Pancreas (tissue), 10 donors: ENCODE data around the gene WDR53. TPM values are rescaled to one million over a fixed set of nuclear protein-coding genes. Genes with fewer than 3 reads are reported as not detected.
A peak's percentile ranks its signal among the peaks of the same experiment; 100 is the strongest.
"Not testable (repeated sequence)": the region's sequence is repeated elsewhere in the genome, so short reads cannot be mapped to it uniquely, and the experiment has no call there.

Experiments used
- ATAC-seq, 4 donors: fragments of 200-7000 bp; cut with Tn5 transposase; one replicate each; pipeline versions ENCODE4 v1.8.0 to v1.9.1; 2020; ENCODE audit warnings: mild to moderate bottlenecking in 4 of 4, moderate library complexity in 4 of 4
- DNase-seq, 6 donors: peaks; one replicate each; pipeline ENCODE4 v3.0.0-alpha.2; 2020
- FAIRE-seq: peaks from 2 replicates; lab custom pipeline; 2012; peaks lifted over from hg19 to GRCh38; lab: Jason Lieb, UNC
- H3K27ac ChIP-seq, 4 donors: fragments of 200-600 bp; sonication (generic); 1 replicate in 3 of 4; 2 replicates in 1 of 4; pipeline versions ENCODE4 v1.5.0 to v1.8.0; 2020
- H3K27me3 ChIP-seq, 4 donors: fragments of 200-600 bp; one replicate each; pipeline ENCODE4 v1.8.0; 2021
- H3K36me3 ChIP-seq, 3 donors: fragments of 200-600 bp; sonication (generic) in 1 of 3; one replicate each; pipeline versions ENCODE4 v1.5.0 to v1.8.0; 2020 to 2021
- H3K4me1 ChIP-seq, 3 donors: fragments of 200-600 bp; one replicate each; pipeline ENCODE4 v1.8.0; 2021
- H3K4me3 ChIP-seq, 4 donors: fragments of 200-600 bp; sonication (generic) in 2 of 4; one replicate each; pipeline versions ENCODE4 v1.5.0 to v1.8.0; 2020 to 2021
- H3K9me3 ChIP-seq, 4 donors: fragments of 200-600 bp; one replicate each; pipeline ENCODE4 v1.8.0; 2021
- WGBS, 2 donors: extraction: QIAGEN DNeasy Blood & Tissue Kit; methylation state at CpG; one replicate each; pipeline ENCODE4 v1.1.7; 2013; 5-methylcytosine and 5-hydroxymethylcytosine counted together
- intact Hi-C, 3 donors: fragments of 100-400 bp; cut with DNase I; formaldehyde crosslinking; loops; one replicate each; pipeline versions ENCODE4 v1.11.1 to v1.14.2; 2022
- polyA plus RNA-seq, 2 donors: library from polyadenylated mRNA; stranded (reverse); fragments of 200-250 nt; gene quantifications; one replicate each; pipeline ENCODE4 v1.2.3, GENCODE V29; 2013
- total RNA-seq, 6 donors: library from RNA; stranded (reverse); fragmentation: NEBNext Ultra II Directional in 4 of 6; extraction: Animal tissue kit (Norgen Biotek cat#: 25700) in 4 of 6; gene quantifications; one replicate each; pipeline versions ENCODE4 v1.2.1 to v1.2.4, GENCODE V29; 2021 to 2023
- TF ChIP-seq, protein P1 (sequence below), 4 donors: fragments of 200-600 bp; sonication (generic) in 3 of 4; IDR thresholded peaks; one replicate each; pipeline versions ENCODE4 v1.5.0 to v1.8.0; 2021; ENCODE audit warnings: antibody characterized with exemption in 4 of 4
- donor health status: healthy with polysubstance abuse.
- donor health status: DM: no; HTN: no; CAD: no; lungs with moderate emphysema.
- donor health status: DM: no; HTN: no; CAD: no.
- donor health status: control.
- donor health status: control.
- donor health status: Bipolar disorder and iron deficiency.
- donor health status: DM: yes; HTN: yes; CAD: no.
- donor health status: DM: no; HTN: no; CAD: no.
- donor health status: DM: no; HTN: no; CAD: no.
- donor health status: DM: yes; HTN: yes; CAD: no.

The WDR53 gene
- total and polyA plus RNA-seq, 8 donors = 3.2 to 10.6 (median 4.0) TPM

DNA sequence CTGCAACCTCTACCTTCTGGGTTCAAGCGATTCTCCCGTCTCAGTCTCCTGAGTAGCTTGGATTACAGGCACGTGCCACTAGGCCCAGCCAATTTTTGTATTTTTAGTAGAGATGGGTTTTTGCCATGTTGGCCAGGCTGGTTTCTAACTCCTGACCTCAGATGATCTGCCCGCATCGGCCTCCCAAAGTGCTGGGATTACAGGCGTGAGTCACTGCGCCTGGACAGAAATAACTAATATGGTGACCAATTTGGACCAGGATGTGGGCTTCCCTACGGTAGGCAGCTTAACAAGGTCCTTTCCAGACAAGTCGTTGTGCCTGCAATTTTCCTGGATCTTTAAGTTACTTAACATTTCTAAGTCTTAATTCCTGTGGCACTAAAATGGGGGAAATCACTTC, 14.8 kb downstream of the WDR53 start:
- DNase-seq (no peak), FAIRE-seq (no peak), ATAC-seq (no peak)
- intact Hi-C loops = no loop called here
- Histone ChIP-seq H3K4me3 (no peak overlapping the region), H3K36me3 (no peaks in the 10 kb centered on the region), H3K27ac (no peak overlapping the region), H3K4me1 (no peaks in the 10 kb centered on the region), H3K9me3 (no peaks in the 10 kb centered on the region), H3K27me3 (no peaks in the 10 kb centered on the region)
- TF ChIP-seq, protein P1, sequence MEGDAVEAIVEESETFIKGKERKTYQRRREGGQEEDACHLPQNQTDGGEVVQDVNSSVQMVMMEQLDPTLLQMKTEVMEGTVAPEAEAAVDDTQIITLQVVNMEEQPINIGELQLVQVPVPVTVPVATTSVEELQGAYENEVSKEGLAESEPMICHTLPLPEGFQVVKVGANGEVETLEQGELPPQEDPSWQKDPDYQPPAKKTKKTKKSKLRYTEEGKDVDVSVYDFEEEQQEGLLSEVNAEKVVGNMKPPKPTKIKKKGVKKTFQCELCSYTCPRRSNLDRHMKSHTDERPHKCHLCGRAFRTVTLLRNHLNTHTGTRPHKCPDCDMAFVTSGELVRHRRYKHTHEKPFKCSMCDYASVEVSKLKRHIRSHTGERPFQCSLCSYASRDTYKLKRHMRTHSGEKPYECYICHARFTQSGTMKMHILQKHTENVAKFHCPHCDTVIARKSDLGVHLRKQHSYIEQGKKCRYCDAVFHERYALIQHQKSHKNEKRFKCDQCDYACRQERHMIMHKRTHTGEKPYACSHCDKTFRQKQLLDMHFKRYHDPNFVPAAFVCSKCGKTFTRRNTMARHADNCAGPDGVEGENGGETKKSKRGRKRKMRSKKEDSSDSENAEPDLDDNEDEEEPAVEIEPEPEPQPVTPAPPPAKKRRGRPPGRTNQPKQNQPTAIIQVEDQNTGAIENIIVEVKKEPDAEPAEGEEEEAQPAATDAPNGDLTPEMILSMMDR (IDR thresholded peaks at IDR 0.05) = no peak
- 92 to 95% methylated on average over 9 of the region's 9 CpGs for WGBS, 2 donors

- TF ChIP-seq, protein P1 (IDR thresholded peaks at IDR 0.05) = no peak
- WGBS, 2 donors = 90 to 95% methylated on average over 5 of the region's 5 CpGs
Measured at GRCh38 chr3:196552253-196552652, 16.1 kb downstream of the WDR53 start.

DNA sequence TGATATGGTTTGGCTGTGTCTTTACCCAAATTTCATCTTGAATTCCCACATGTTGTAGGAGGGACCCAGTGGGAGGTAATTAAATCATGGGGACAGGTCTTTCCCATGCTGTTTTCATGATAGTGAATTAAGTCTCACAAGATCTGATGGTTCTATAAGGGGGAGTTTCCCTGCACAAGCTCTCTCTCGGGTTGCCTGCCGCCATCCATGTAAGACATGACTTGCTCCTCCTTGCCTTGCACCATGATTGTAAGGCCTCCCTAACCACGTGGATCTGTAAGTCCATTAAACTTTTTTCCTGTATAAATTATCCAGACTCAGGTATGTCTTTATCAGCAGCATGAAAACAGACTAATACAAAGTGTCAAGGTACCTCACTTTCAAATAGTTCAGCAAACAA, 18.2 kb downstream of the WDR53 start:
- H3K9me3 ChIP-seq, FAIRE-seq, ATAC-seq, H3K4me3 ChIP-seq, H3K36me3 ChIP-seq, H3K27ac ChIP-seq, H3K27me3 ChIP-seq, H3K4me1 ChIP-seq, DNase-seq, intact Hi-C loops: not testable (repeated sequence)
- WGBS, 2 donors = 79 to 80% methylated on average over 3 of the region's 3 CpGs

More at GRCh38 chr3:196552253-196552652, 16.1 kb downstream of the WDR53 start:
- FAIRE-seq (peak; percentile 86), DNase-seq (no peak), ATAC-seq (no peak)
- intact Hi-C loops = no loop called here
- Histone ChIP-seq H3K4me3 (no peak overlapping the region), H3K27me3 (no peaks in the 10 kb centered on the region), H3K4me1 (no peaks in the 10 kb centered on the region), H3K9me3 (no peaks in the 10 kb centered on the region), H3K27ac (no peak overlapping the region), H3K36me3 (no peaks in the 10 kb centered on the region)

DNA sequence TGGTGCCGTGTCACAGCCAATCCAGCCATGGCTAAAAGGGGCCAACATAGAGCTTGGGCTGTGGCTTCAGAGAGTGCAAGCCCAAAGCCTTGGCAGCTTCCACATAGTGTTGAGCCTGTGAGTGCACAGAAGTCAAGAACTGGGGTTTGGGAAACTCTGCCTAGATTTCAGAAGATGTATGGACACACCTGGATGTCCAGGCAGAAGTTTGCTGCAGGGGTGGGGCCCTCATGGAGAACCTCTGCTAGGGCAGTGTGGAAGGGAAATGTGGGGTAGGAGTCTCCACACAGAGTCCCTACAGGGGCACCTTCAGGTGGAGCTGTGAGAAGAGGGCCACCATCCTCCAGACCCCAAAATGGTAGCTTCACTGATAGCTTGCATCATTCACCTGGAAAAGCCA, 19.0 kb downstream of the WDR53 start:
- H3K27me3 ChIP-seq, DNase-seq, H3K4me3 ChIP-seq, FAIRE-seq, H3K4me1 ChIP-seq, ATAC-seq, H3K36me3 ChIP-seq, intact Hi-C loops, H3K27ac ChIP-seq, H3K9me3 ChIP-seq: not testable (repeated sequence)
- WGBS, 2 donors = 94 to 100% methylated on average over 1 of the region's 1 CpG

GRCh38 chr3:196547067-196547466, 21.3 kb downstream of the WDR53 start:
- DNase-seq (no peak), ATAC-seq (no peak), FAIRE-seq (no peak)
- H3K9me3 ChIP-seq = no peaks in the 10 kb centered on the region
- intact Hi-C loops = no loop called here
- no peaks in the 10 kb centered on the region for H3K4me1 ChIP-seq
- no peak overlapping the region for H3K27ac ChIP-seq
- H3K36me3 ChIP-seq = no peaks in the 10 kb centered on the region
- WGBS, 2 donors = 86 to 94% methylated on average over 2 of the region's 2 CpGs
- TF ChIP-seq, protein P1 (IDR thresholded peaks at IDR 0.05) = no peak
- no peaks in the 10 kb centered on the region for H3K27me3 ChIP-seq
- no peak overlapping the region for H3K4me3 ChIP-seq

- 21 to 23% methylated on average over 5 of the region's 5 CpGs for WGBS, 2 donors
- FAIRE-seq = no peak
Measured at GRCh38 chr3:196546537-196546936, 21.8 kb downstream of the WDR53 start.

More at GRCh38 chr3:196546537-196546936, 21.8 kb downstream of the WDR53 start:
- H3K4me3 ChIP-seq = no peak overlapping the region
- H3K9me3 ChIP-seq = no peaks in the 10 kb centered on the region
- H3K36me3 ChIP-seq = no peaks in the 10 kb centered on the region
- H3K27me3 ChIP-seq = no peaks in the 10 kb centered on the region
- DNase-seq = no peak
- TF ChIP-seq, protein P1 (IDR thresholded peaks at IDR 0.05) = no peak
- ATAC-seq = no peak
- H3K4me1 ChIP-seq = no peaks in the 10 kb centered on the region
- no peak overlapping the region for H3K27ac ChIP-seq
- intact Hi-C loops = no loop called here
